ENCODE data around the gene TEX2. TPM values are rescaled to one million over a fixed set of nuclear protein-coding genes. Genes with fewer than 3 reads are reported as not detected.

The TEX2 gene
- total and polyA plus RNA-seq, 2 experiments from 2014 or later, result 7.5 to 17.7 TPM

GRCh38 chr17:64148699-64149098 is 114.4 kb downstream of the TEX2 start:
- Mint-ChIP-seq H3K4me3 (0 out of 3 replicates have a peak overlapping the region, but pooled peaks have one; percentile 0), H3K4me1 (peaks cover 28% of the 10 kb centered on the region), H3K27me3 (ENCODE audit: insufficient read depth, low read depth, poor library complexity) (peaks cover 10% of the 10 kb centered on the region), H3K9me3 (no peaks in the 10 kb centered on the region; the same call in 2 of the 3 replicates), H3K36me3 (ENCODE audit: low read depth) (peaks cover 29% of the 10 kb centered on the region), H3K27ac (no peak overlapping the region)
- Histone ChIP-seq H3K36me3 (ENCODE audit: insufficient read depth) (no peaks in the 10 kb centered on the region), H3K4me2 (no peak overlapping the region), H4K20me1 (replicated peaks; ENCODE audit: insufficient read depth) (no peaks in the 10 kb centered on the region), H2AFZ (no peak overlapping the region), H3F3A (replicated peaks; ENCODE audit: low read depth) (peaks cover 24% of the 10 kb centered on the region; the same call in 1 of the 2 replicates), H3K27me3 (ENCODE audit: insufficient read depth) (no peaks in the 10 kb centered on the region), H3K4me3 (no peak overlapping the region), H3K27ac (ENCODE audit: low read depth) (peak overlapping the region; percentile 85), H3K79me2 (replicated peaks; ENCODE audit: insufficient read depth) (no peaks in the 10 kb centered on the region), H3K9me2 (ENCODE audit: insufficient read depth) (no peaks in the 10 kb centered on the region), H3K4me1 (ENCODE audit: insufficient read depth) (peaks cover 11% of the 10 kb centered on the region)
- ATAC-seq, result no peak
- peak; percentile 14 for DNase-seq (ENCODE audit: low spot score)
- TF ChIP-seq STAT1 (IDR thresholded peaks at IDR 0.05; ENCODE audit: unreplicated experiment) (no peak), CREB1 (CRISPR knock-in tag; IDR thresholded peaks at IDR 0.05; ENCODE audit: low read depth) (0 out of 2 replicates have a peak, but pooled peaks have one; percentile 28), CTCF (conservative IDR thresholded peaks at IDR 0.05; ENCODE audit: low read depth in 2 of 2) (peak in 1 of 2 experiments; percentile 36; a peak in 2 of 4 replicates)

GRCh38 chr17:64148017-64148631 is 114.9 kb downstream of the TEX2 start:
- Histone ChIP-seq H3K27ac (ENCODE audit: low read depth) (peak overlapping the region; percentile 85), H3K4me2 (0 out of 2 replicates have a peak overlapping the region, but pooled peaks have one; percentile 88)

GRCh38 chr17:64147110-64148016 is 115.7 kb downstream of the TEX2 start:
- peak overlapping the region; percentile 99 for H3K4me3 ChIP-seq
- Mint-ChIP-seq H3K27ac (no peak overlapping the region), H3K4me1 (peaks cover 21% of the 10 kb centered on the region), H3K4me3 (no peak overlapping the region), H3K9me3 (no peaks in the 10 kb centered on the region; the same call in 2 of the 3 replicates), H3K36me3 (ENCODE audit: low read depth) (peaks cover 23% of the 10 kb centered on the region), H3K27me3 (ENCODE audit: insufficient read depth, low read depth, poor library complexity) (peaks cover 10% of the 10 kb centered on the region)
- H3K9me2 ChIP-seq (ENCODE audit: insufficient read depth), result no peaks in the 10 kb centered on the region
- no peaks in the 10 kb centered on the region for H4K20me1 ChIP-seq (replicated peaks; ENCODE audit: insufficient read depth)
- DNase-seq (ENCODE audit: low spot score) (peak; percentile 25), ATAC-seq (peak; percentile 9)
- TF ChIP-seq EZH2 (IDR thresholded peaks at IDR 0.05; ENCODE audit: low read depth, unreplicated experiment) (no peak), POLR2AphosphoS5 (IDR thresholded peaks at IDR 0.05; ENCODE audit: low read depth) (peak; percentile 85)
- H3K27ac ChIP-seq (ENCODE audit: low read depth), result peak overlapping the region; percentile 85
- peak overlapping the region; percentile 88 for H3K4me2 ChIP-seq
- H2AFZ ChIP-seq, result no peak overlapping the region
- peaks cover 11% of the 10 kb centered on the region for H3K4me1 ChIP-seq (ENCODE audit: insufficient read depth)
- H3K27me3 ChIP-seq (ENCODE audit: insufficient read depth), result no peaks in the 10 kb centered on the region
- no peaks in the 10 kb centered on the region for H3K79me2 ChIP-seq (replicated peaks; ENCODE audit: insufficient read depth)
- peaks cover 24% of the 10 kb centered on the region; the same call in 1 of the 2 replicates for H3F3A ChIP-seq (replicated peaks; ENCODE audit: low read depth)
- H3K36me3 ChIP-seq (ENCODE audit: insufficient read depth), result no peaks in the 10 kb centered on the region

More at GRCh38 chr17:64148017-64148631, 114.9 kb downstream of the TEX2 start:
- H3K36me3 Mint-ChIP-seq (ENCODE audit: low read depth), result peaks cover 29% of the 10 kb centered on the region
- ATAC-seq (no peak), DNase-seq (ENCODE audit: low spot score) (peak; percentile 25)
- peaks cover 10% of the 10 kb centered on the region for H3K27me3 Mint-ChIP-seq (ENCODE audit: insufficient read depth, low read depth, poor library complexity)
- H3K27me3 ChIP-seq (ENCODE audit: insufficient read depth), result no peaks in the 10 kb centered on the region
- no peak overlapping the region; the same call in 1 of the 2 replicates for H3K4me3 ChIP-seq
- no peaks in the 10 kb centered on the region for H4K20me1 ChIP-seq (replicated peaks; ENCODE audit: insufficient read depth)
- peaks cover 28% of the 10 kb centered on the region for H3K4me1 Mint-ChIP-seq
- H3F3A ChIP-seq (replicated peaks; ENCODE audit: low read depth), result peaks cover 24% of the 10 kb centered on the region; the same call in 1 of the 2 replicates
- H2AFZ ChIP-seq, result no peak overlapping the region
- no peak overlapping the region for H3K27ac Mint-ChIP-seq
- no peaks in the 10 kb centered on the region for H3K9me2 ChIP-seq (ENCODE audit: insufficient read depth)
- H3K79me2 ChIP-seq (replicated peaks; ENCODE audit: insufficient read depth), result no peaks in the 10 kb centered on the region
- H3K4me1 ChIP-seq (ENCODE audit: insufficient read depth), result peaks cover 11% of the 10 kb centered on the region
- H3K9me3 Mint-ChIP-seq, result no peaks in the 10 kb centered on the region; the same call in 2 of the 3 replicates
- H3K36me3 ChIP-seq (ENCODE audit: insufficient read depth), result no peaks in the 10 kb centered on the region
- TF ChIP-seq POLR2AphosphoS5 (IDR thresholded peaks at IDR 0.05; ENCODE audit: low read depth) (peak; percentile 70; the same call in 1 of the 2 replicates), ZNF331 (CRISPR knock-in tag; IDR thresholded peaks at IDR 0.05; ENCODE audit: low read depth) (no peak)
- no peak overlapping the region; the same call in 1 of the 3 replicates for H3K4me3 Mint-ChIP-seq
